K562 (cell line): ENCODE results near the gene ST3GAL5. TPM values are rescaled to one million over a fixed set of nuclear protein-coding genes. Genes with fewer than 3 reads are reported as not detected.

ENCODE experiments used
- ATAC-seq: fragments of 200-7000 bp; cut with Tn5 transposase; 3 replicates; pipeline ENCODE4 v1.9.1; 2020; ENCODE audit warnings: moderate library complexity
- BruUV-seq: library from RNA; stranded (reverse); fragments of 400-500 nt; replicated peaks from 2 replicates; lab custom pipeline; 2021; lab: Mats Ljungman, UMichigan
- CTCF ChIA-PET: fragments of 300-600 bp; formaldehyde crosslinking; extraction: SDS; loops from one replicate; lab custom pipeline; 2021; ENCODE audit warnings: low intra/inter-chr PET ratio; lab: Yijun Ruan, JAX
- POLR2A ChIA-PET: fragments of 300-600, 350-650 bp; sonication (Branson Sonifier 250); formaldehyde crosslinking; extraction: SDS; loops from one replicate; lab custom pipeline; 2021; ENCODE audit warnings: antibody characterized with exemption, inconsistent platforms; lab: Yijun Ruan, JAX
- DNase-seq, 4 experiments: peaks; one replicate each; pipeline versions ENCODE4 v3.0.0 to v3.0.0-alpha.2; 2011 to 2018; ENCODE audit warnings: low spot score in 3 of 4, mixed read lengths in 3 of 4; ENCODE audit errors: extremely low read depth in 1 of 4
- FAIRE-seq: peaks from 2 replicates; lab custom pipeline; 2011; peaks lifted over from hg19 to GRCh38; lab: Jason Lieb, UNC
- H2AFZ ChIP-seq: 2 replicates; pipeline ENCODE4 v1.6.0; 2011; ENCODE audit warnings: low read depth, low read length, control low read depth, inconsistent platforms
- H3K27ac ChIP-seq: fragments of 200-600 bp; 3 replicates; pipeline ENCODE4 v1.8.0; 2011; ENCODE audit warnings: low read depth, mild to moderate bottlenecking, control low read depth, inconsistent platforms, low read length, moderate library complexity, mixed read lengths; ENCODE audit errors: extremely low read depth
- H3K27me3 ChIP-seq, 2 experiments: fragments of 300-600 bp in 1 of 2; 2 replicates in 1 of 2; 3 replicates in 1 of 2; pipeline versions ENCODE4 v1.6.0 to v1.8.0; 2011; ENCODE audit warnings: inconsistent platforms in 2 of 2, low read length in 2 of 2, mild to moderate bottlenecking in 1 of 2, mixed read lengths in 1 of 2, moderate library complexity in 1 of 2; ENCODE audit not compliant: control insufficient read depth in 2 of 2, insufficient read depth in 2 of 2
- H3K36me3 ChIP-seq: fragments of 300-600 bp; 3 replicates; pipeline ENCODE4 v1.8.0; 2011; ENCODE audit warnings: mild to moderate bottlenecking, low read length, inconsistent platforms; ENCODE audit not compliant: control insufficient read depth, insufficient read depth
- H3K4me1 ChIP-seq, 2 experiments: fragments of 200-600 bp in 1 of 2; replicated peaks in 1 of 2; 2 replicates in 1 of 2; 3 replicates in 1 of 2; pipeline versions ENCODE4 v1.5.1 to v1.8.0; 2011; ENCODE audit warnings: inconsistent platforms in 2 of 2, low read length in 2 of 2, mild to moderate bottlenecking in 1 of 2, mixed read lengths in 1 of 2, moderate library complexity in 1 of 2; ENCODE audit not compliant: control insufficient read depth in 2 of 2, insufficient read depth in 2 of 2
- H3K4me2 ChIP-seq: 2 replicates; pipeline ENCODE4 v1.6.1; 2011; ENCODE audit warnings: low read length, control low read depth, inconsistent platforms, mixed read lengths; ENCODE audit not compliant: insufficient read depth
- H3K4me3 ChIP-seq: fragments of 200-600 bp; sonication (generic), shearing (Covaris generic); 2 replicates; pipeline ENCODE4 v1.5.1; 2016; ENCODE audit warnings: control low read depth, inconsistent platforms
- H3K79me2 ChIP-seq: fragments of 200-600 bp; 3 replicates; pipeline ENCODE4 v1.8.0; 2011; ENCODE audit warnings: low read length, inconsistent platforms; ENCODE audit not compliant: control insufficient read depth, insufficient read depth
- H3K9ac ChIP-seq, 2 experiments: 2 replicates each; pipeline versions ENCODE4 v1.6.0 to v1.6.1; 2011; ENCODE audit warnings: low read depth in 2 of 2, low read length in 2 of 2, control low read depth in 1 of 2, inconsistent platforms in 1 of 2, mild to moderate bottlenecking in 1 of 2, mixed read lengths in 1 of 2; ENCODE audit not compliant: insufficient read depth in 1 of 2
- H3K9me1 ChIP-seq: one replicate; pipeline ENCODE4 v1.6.0; 2011; ENCODE audit warnings: inconsistent platforms, mild to moderate bottlenecking, low read length, moderate library complexity; ENCODE audit not compliant: control insufficient read depth, insufficient read depth
- H3K9me3 ChIP-seq: replicated peaks from 2 replicates; pipeline ENCODE4 v1.5.1; 2011; ENCODE audit warnings: low read depth, low read length, inconsistent platforms; ENCODE audit not compliant: control insufficient read depth, insufficient read depth
- H4K20me1 ChIP-seq: replicated peaks from 2 replicates; pipeline ENCODE4 v1.6.1; 2011; ENCODE audit warnings: low read length, inconsistent platforms, mixed read lengths; ENCODE audit not compliant: control insufficient read depth, insufficient read depth
- CSDE1 ChIP-seq, 2 experiments: fragments of 450-650 bp; IDR thresholded peaks; 2 replicates each; pipeline ENCODE4 v1.6.1; 2016; ENCODE audit warnings: mild to moderate bottlenecking in 1 of 2
- ESRRB ChIP-seq: fragments of 250-450 bp; sonication (Bioruptor Pico); IDR thresholded peaks from 2 replicates; pipeline ENCODE4 v1.5.0; 2020; ENCODE audit warnings: mild to moderate bottlenecking, moderate library complexity, borderline replicate concordance
- KDM2B ChIP-seq: fragments of 250-450 bp; sonication (Bioruptor Pico); IDR thresholded peaks from 2 replicates; pipeline ENCODE4 v1.8.0; 2021; ENCODE audit warnings: mild to moderate bottlenecking, moderate library complexity
- SMARCE1 ChIP-seq: fragments of 450-650 bp; IDR thresholded peaks from 2 replicates; pipeline ENCODE4 v1.7.1; 2016; ENCODE audit warnings: mild to moderate bottlenecking
- ZNF551 ChIP-seq: fragments of 250-450 bp; sonication (Bioruptor Pico); IDR thresholded peaks from 2 replicates; pipeline ENCODE4 v1.5.0; 2021; ENCODE audit warnings: mild to moderate bottlenecking, moderate library complexity
- WGBS: fragments of 100-300 bp; shearing (Covaris generic); methylation state at CpG from one replicate; pipeline ENCODE4 v1.1.6; 2016; ENCODE audit warnings: low coverage, mixed read lengths; ENCODE audit not compliant: insufficient coverage; ENCODE audit errors: missing lambda C conversion rate; 5-methylcytosine and 5-hydroxymethylcytosine counted together
- in situ Hi-C: fragments of 300-500 bp; cut with MboI; formaldehyde crosslinking; loops from 4 replicates; pipeline ENCODE4 v1.15.0; 2018; ENCODE audit warnings: inconsistent platforms, mixed read lengths
- intact Hi-C: fragments of 100-400 bp; cut with micrococcal nuclease; formaldehyde crosslinking; loops from 2 replicates; pipeline ENCODE4 v1.14.2; 2022
- polyA plus RNA-seq, 8 experiments: library from polyadenylated mRNA; depleted of rRNA in 4 of 8; stranded (reverse) in 5 of 8; unstranded in 3 of 8; fragments of >200 nt; fragmentation: Nextera tagmentation in 2 of 8; fragmentation: Illumina TruSeq in 1 of 8; extraction: Ambion mirVana in 2 of 8; extraction: Trizol in 1 of 8; gene quantifications; 2 replicates each; pipeline versions ENCODE4 v1.2.1 to v1.2.3, GENCODE V29; 2011 to 2014; ENCODE audit warnings: inconsistent platforms in 1 of 8, missing spikeins in 1 of 8
- total RNA-seq, 7 experiments: library from RNA; depleted of rRNA in 6 of 7; stranded (reverse); fragments of >200 nt in 6 of 7; fragmentation: Illumina TruSeq in 2 of 7; extraction: Trizol in 2 of 7; gene quantifications; 2 replicates each; pipeline versions ENCODE4 v1.2.1 to v1.2.3, GENCODE V29; 2011 to 2021; ENCODE audit warnings: low replicate concordance in 1 of 7
- TF ChIP-seq, protein P1 (sequence below): sonication (generic); formaldehyde crosslinking; IDR thresholded peaks from 2 replicates; pipeline ENCODE4 v1.8.0; 2022; ENCODE audit warnings: mild to moderate bottlenecking, missing genetic modification reagents
- TF ChIP-seq, protein P2 (sequence below): fragments of 250-450 bp; sonication (Bioruptor Pico); IDR thresholded peaks from 2 replicates; pipeline ENCODE4 v1.4.0; 2020; ENCODE audit warnings: mild to moderate bottlenecking, moderate library complexity

The ST3GAL5 gene
- total and polyA plus RNA-seq, 9 of the 15 experiments (the other 6 are each of a cell fraction or from before 2014, with no cell fraction given), result 1.6 to 10.0 (median 4.2) TPM

DNA sequence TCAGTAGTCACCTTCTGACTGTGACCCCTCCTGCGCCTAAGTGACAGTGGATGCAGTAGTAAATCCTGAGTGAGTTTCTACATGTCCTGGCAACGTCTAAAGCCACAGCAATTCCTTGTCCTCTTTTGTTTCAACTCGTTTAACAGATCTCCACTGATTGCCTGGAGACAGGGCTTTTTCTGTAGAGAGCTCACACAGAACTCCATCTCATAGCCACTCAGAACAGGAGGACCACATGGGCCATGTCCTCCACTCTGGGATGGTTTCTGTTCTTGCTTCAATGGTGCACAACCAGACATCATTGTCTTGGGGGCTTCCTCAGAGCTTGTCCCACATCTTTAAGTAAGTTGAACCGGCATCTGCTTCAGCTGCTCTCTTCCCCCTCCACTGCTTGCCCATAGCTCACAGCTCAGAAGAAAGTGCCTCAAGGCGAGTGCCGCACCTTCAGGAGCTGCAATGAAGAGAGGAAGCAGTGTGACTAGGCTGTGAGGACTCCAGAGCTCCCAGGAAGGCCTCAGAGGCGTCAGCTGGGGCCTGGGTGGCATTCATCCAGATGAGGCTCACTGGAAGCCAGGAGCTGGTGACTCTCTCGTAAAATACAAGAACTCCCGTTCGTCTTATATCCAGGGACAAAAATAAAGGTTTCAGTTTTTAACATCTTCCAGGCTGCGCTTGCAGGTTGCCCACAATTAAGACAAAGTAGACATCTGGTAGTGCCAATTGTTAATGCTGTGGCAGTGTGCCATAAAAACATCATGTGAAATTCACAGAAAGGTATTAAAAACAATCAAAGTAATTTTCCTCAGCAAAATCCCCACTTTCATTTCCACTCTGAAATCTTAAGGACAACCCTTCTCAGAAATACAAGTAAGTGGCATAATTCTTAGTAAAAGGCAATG is 37.3 kb downstream of the ST3GAL5 start:
- FAIRE-seq, result no peak

More for the DNA sequence above, 37.3 kb downstream of the ST3GAL5 start:
- Histone ChIP-seq H3K9me3 (no peaks in the 10 kb centered on the region), H4K20me1 (no peaks in the 10 kb centered on the region), H3K9me1 (no peaks in the 10 kb centered on the region), H2AFZ (no peak overlapping the region), H3K4me3 (no peak overlapping the region), H3K36me3 (no peaks in the 10 kb centered on the region; the same call in 2 of the 3 replicates), H3K27ac (no peak overlapping the region), H3K4me2 (no peak overlapping the region), H3K9ac (no peak overlapping the region), H3K79me2 (no peaks in the 10 kb centered on the region), H3K27me3 (no peaks in the 10 kb centered on the region), H3K4me1 (peaks cover 0 to 5% of the 10 kb centered on the region in 2 experiments; a peak in 1 of 5 replicates)
- DNase-seq (no peak), ATAC-seq (no peak)
- ChIA-PET POLR2A (interaction anchor here (0.9 kb wide), 1 partner anchor 10 kb away, joined by 4 read pairs; no protein-coding TSS in a partner anchor), CTCF (no interaction called here)
- intact Hi-C loops (no loop called here), in situ Hi-C loops (no loop called here)
- 49% methylated on average over 11 of the region's 11 CpGs for WGBS
- no peak for TF ChIP-seq KDM2B
- TF ChIP-seq ESRRB (CRISPR knock-in tag), result no peak
- no peak for TF ChIP-seq SMARCE1
- TF ChIP-seq CSDE1 (IDR thresholded peaks at IDR 0.05), result no peak
- TF ChIP-seq ZNF551 (CRISPR knock-in tag), result no peak
- TF ChIP-seq, protein P1, sequence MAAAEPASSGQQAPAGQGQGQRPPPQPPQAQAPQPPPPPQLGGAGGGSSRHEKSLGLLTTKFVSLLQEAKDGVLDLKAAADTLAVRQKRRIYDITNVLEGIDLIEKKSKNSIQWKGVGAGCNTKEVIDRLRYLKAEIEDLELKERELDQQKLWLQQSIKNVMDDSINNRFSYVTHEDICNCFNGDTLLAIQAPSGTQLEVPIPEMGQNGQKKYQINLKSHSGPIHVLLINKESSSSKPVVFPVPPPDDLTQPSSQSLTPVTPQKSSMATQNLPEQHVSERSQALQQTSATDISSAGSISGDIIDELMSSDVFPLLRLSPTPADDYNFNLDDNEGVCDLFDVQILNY (CRISPR knock-in tag), result no peak
- TF ChIP-seq, protein P2, sequence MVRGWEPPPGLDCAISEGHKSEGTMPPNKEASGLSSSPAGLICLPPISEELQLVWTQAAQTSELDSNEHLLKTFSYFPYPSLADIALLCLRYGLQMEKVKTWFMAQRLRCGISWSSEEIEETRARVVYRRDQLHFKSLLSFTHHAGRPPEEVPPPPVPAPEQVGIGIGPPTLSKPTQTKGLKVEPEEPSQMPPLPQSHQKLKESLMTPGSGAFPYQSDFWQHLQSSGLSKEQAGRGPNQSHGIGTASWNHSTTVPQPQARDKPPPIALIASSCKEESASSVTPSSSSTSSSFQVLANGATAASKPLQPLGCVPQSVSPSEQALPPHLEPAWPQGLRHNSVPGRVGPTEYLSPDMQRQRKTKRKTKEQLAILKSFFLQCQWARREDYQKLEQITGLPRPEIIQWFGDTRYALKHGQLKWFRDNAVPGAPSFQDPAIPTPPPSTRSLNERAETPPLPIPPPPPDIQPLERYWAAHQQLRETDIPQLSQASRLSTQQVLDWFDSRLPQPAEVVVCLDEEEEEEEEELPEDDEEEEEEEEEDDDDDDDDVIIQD (CRISPR knock-in tag), result no peak
- BruUV-seq, result no TSS peak
